HG02571 (cell line): ENCODE data around the gene GAS7.
"Not testable (repeated sequence)": the region's sequence is repeated elsewhere in the genome, so short reads cannot be mapped to it uniquely, and the experiment has no call there.

ENCODE experiments used
- ATAC-seq: cut with Tn5 transposase; IDR thresholded peaks from one replicate; pipeline ENCODE4 v1.9.1; 2021; ENCODE audit warnings: mild to moderate bottlenecking, moderate library complexity; ENCODE audit not compliant: unreplicated experiment

GAS7 gene

GRCh38 chr17:10077561-10078299, 120.7 kb downstream of the GAS7 start:
- no peak for ATAC-seq

GRCh38 chr17:10075919-10076318, 122.5 kb downstream of the GAS7 start:
- no peak for ATAC-seq

- ATAC-seq, result no peak
Measured at GRCh38 chr17:10073941-10074340, 124.5 kb downstream of the GAS7 start.

GRCh38 chr17:10072556-10073425, 125.6 kb downstream of the GAS7 start:
- no peak for ATAC-seq

GRCh38 chr17:10072086-10072485, 126.3 kb downstream of the GAS7 start:
- ATAC-seq, result no peak

GRCh38 chr17:10071141-10071540, 127.3 kb downstream of the GAS7 start:
- ATAC-seq, result no peak

GRCh38 chr17:10070690-10071089, 127.7 kb downstream of the GAS7 start:
- ATAC-seq, result no peak

- ATAC-seq, result no peak
Measured at GRCh38 chr17:10069301-10069700, 129.1 kb downstream of the GAS7 start.

GRCh38 chr17:10067446-10068143, 130.8 kb downstream of the GAS7 start:
- ATAC-seq, result no peak

- ATAC-seq, result no peak
Measured at GRCh38 chr17:10064536-10064935, 133.9 kb downstream of the GAS7 start.

- no peak for ATAC-seq
Measured at GRCh38 chr17:10063730-10064241, 134.6 kb downstream of the GAS7 start.

GRCh38 chr17:10062691-10063385, 135.6 kb downstream of the GAS7 start:
- ATAC-seq, result no peak

GRCh38 chr17:10061111-10061845, 137.1 kb downstream of the GAS7 start:
- ATAC-seq, result no peak

- ATAC-seq, result no peak
Measured at GRCh38 chr17:10060526-10060925, 137.9 kb downstream of the GAS7 start.

- peak; percentile 62 for ATAC-seq
Measured at GRCh38 chr17:10059684-10060211, 138.7 kb downstream of the GAS7 start.

GRCh38 chr17:10058921-10059683, 139.3 kb downstream of the GAS7 start:
- no peak for ATAC-seq

GRCh38 chr17:10057466-10057865, 140.9 kb downstream of the GAS7 start:
- ATAC-seq, result not testable (repeated sequence)

GRCh38 chr17:10055262-10055975, 143.0 kb downstream of the GAS7 start:
- no peak for ATAC-seq
